Transverse colon (tissue), 4 donors: Measurements from ENCODE around the gene RET. TPM values are rescaled to one million over a fixed set of nuclear protein-coding genes. Genes with fewer than 3 reads are reported as not detected.

ENCODE experiments used
- DNase-seq: peaks from one replicate; pipeline ENCODE4 v3.0.0-alpha.2; 2019
- H3K27ac ChIP-seq, 4 donors: fragments of 200-600 bp; sonication (generic); 2 replicates each; pipeline ENCODE4 v1.5.1; 2016 to 2018; ENCODE audit warnings: inconsistent platforms in 4 of 4
- H3K27me3 ChIP-seq: fragments of 200-600 bp; sonication (generic); 2 replicates; pipeline ENCODE4 v1.5.1; 2017; ENCODE audit warnings: inconsistent platforms
- H3K36me3 ChIP-seq, 4 donors: fragments of 200-600 bp; sonication (generic); 2 replicates each; pipeline ENCODE4 v1.5.1; 2017 to 2019; ENCODE audit warnings: inconsistent platforms in 4 of 4
- H3K4me1 ChIP-seq, 4 donors: fragments of 200-600 bp; sonication (generic); 2 replicates each; pipeline ENCODE4 v1.5.1; 2017 to 2020; ENCODE audit warnings: inconsistent platforms in 4 of 4
- H3K4me3 ChIP-seq, 4 donors: fragments of 200-600 bp; sonication (generic); 1 replicate in 1 of 4; 2 replicates in 3 of 4; pipeline versions ENCODE4 v1.5.1 to v1.6.1; 2017 to 2019; ENCODE audit warnings: inconsistent platforms in 4 of 4
- H3K9me3 ChIP-seq, 2 donors: fragments of 200-600 bp; sonication (generic); 2 replicates each; pipeline ENCODE4 v1.5.1; 2017 to 2019; ENCODE audit warnings: inconsistent platforms in 2 of 2
- CTCF ChIP-seq, 5 experiments: fragments of 200-600 bp in 3 of 5; fragments of 450-650 bp in 2 of 5; sonication (generic) in 3 of 5; IDR thresholded peaks; 1 replicate in 2 of 5; 2 replicates in 3 of 5; pipeline ENCODE4 v1.5.1; 2016 to 2017; ENCODE audit warnings: antibody characterized with exemption in 5 of 5, inconsistent platforms in 3 of 5, mild to moderate bottlenecking in 2 of 5, moderate library complexity in 1 of 5
- EP300 ChIP-seq: sonication (generic); formaldehyde crosslinking; IDR thresholded peaks from one replicate; pipeline ENCODE4 v1.6.1; 2017; ENCODE audit warnings: antibody characterized with exemption, low read depth
- POLR2A ChIP-seq: fragments of 450-650 bp; IDR thresholded peaks from one replicate; pipeline ENCODE4 v1.6.1; 2016; ENCODE audit warnings: antibody characterized with exemption, mild to moderate bottlenecking, moderate library complexity
- POLR2AphosphoS5 ChIP-seq, 3 donors: sonication (generic); formaldehyde crosslinking; IDR thresholded peaks; one replicate each; pipeline ENCODE4 v1.6.1; 2016; ENCODE audit warnings: antibody characterized with exemption in 3 of 3
- WGBS, 2 donors: methylation state at CpG; one replicate each; pipeline ENCODE4 v1.1.5; 2018; ENCODE audit warnings: low coverage in 1 of 2; 5-methylcytosine and 5-hydroxymethylcytosine counted together
- in situ Hi-C, 4 donors: fragments of 200-750 bp; cut with MboI; loops; one replicate each; pipeline versions ENCODE4 v1.15.0 to v1.15.1; 2017; ENCODE audit warnings: low sequenced_read_pairs in 3 of 4, low pct_ligation_motif_present in 1 of 4, low pct_unique_long_range_greater_than_20kb in 1 of 4
- intact Hi-C: fragments of 100-400 bp; cut with DNase I; formaldehyde crosslinking; loops from one replicate; pipeline ENCODE4 v1.15.1; 2023; ENCODE audit warnings: low total_unique reads
- total RNA-seq, 4 donors: library from RNA; depleted of rRNA; stranded (reverse); fragments of >200 nt; gene quantifications; one replicate each; pipeline ENCODE4 v1.1.0, GENCODE V29; 2016

Gene RET
- total RNA-seq, 4 donors from 2014 or later = 0.37 to 5.6 (median 1.4) TPM

GRCh38 chr10:43057231-43057711, 19.6 kb upstream of the RET start:
- TF ChIP-seq CTCF (IDR thresholded peaks at IDR 0.05) (no peak), POLR2A (no peak), POLR2AphosphoS5 (IDR thresholded peaks at IDR 0.05) (no peak), EP300 (no peak)
- intact Hi-C loops (no loop called here), in situ Hi-C loops (no loop called here)
- no peak overlapping the region for H3K27ac ChIP-seq
- H3K36me3 ChIP-seq = no peaks in the 10 kb centered on the region
- H3K4me1 ChIP-seq = no peaks in the 10 kb centered on the region
- H3K4me3 ChIP-seq = no peak overlapping the region
- DNase-seq = no peak
- no peaks in the 10 kb centered on the region for H3K9me3 ChIP-seq
- H3K27me3 ChIP-seq = no peaks in the 10 kb centered on the region
- 61 to 90% methylated on average over 2 to 7 of the region's 7 CpGs for WGBS, 2 donors

GRCh38 chr10:43057831-43058340, 19.0 kb upstream of the RET start:
- no peaks in the 10 kb centered on the region for H3K36me3 ChIP-seq
- TF ChIP-seq POLR2AphosphoS5 (IDR thresholded peaks at IDR 0.05) = no peak
- no peak for TF ChIP-seq EP300
- TF ChIP-seq POLR2A = no peak
- TF ChIP-seq CTCF (IDR thresholded peaks at IDR 0.05) = no peak
- intact Hi-C loops (no loop called here), in situ Hi-C loops (no loop called here)
- H3K4me3 ChIP-seq = no peak overlapping the region
- no peak for DNase-seq
- H3K9me3 ChIP-seq = no peaks in the 10 kb centered on the region
- no peaks in the 10 kb centered on the region for H3K4me1 ChIP-seq
- 84% methylated on average over 9 of the region's 9 CpGs; no CpG with 5 or more reads in 1 of the 2 donors for WGBS, 2 donors
- H3K27me3 ChIP-seq = no peaks in the 10 kb centered on the region
- H3K27ac ChIP-seq = no peak overlapping the region

DNA sequence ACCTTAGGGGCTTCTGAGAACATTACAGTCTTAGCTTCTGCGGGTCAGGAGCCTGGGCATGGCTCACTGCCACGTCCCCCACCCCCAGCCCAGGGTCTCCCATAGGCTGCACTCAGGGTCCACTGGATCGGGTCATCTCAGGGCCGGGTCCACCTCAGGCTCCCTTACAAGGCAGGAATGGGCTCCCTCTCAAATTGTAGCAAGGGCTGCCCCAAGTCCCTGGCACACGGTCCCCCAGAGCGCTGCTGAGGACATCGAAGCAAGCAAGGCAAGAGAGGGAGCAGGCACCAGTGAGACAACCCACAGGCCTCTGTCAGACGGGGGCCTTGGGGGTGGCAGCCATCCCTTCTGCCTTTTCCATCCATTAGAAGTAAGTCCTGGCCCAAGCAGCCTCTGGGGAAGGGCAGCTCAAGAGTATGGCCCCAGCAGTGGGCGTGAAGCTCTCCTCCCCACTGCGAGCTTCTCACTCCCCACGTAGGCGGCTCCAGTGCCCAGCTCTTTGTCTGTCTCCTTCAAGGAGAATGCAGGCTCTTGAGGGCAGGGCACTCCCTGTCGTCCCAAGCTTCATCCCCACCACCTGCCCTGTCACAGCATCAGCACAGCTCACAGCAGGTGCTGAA, 18.0 kb upstream of the RET start:
- Histone ChIP-seq H3K4me1 (no peaks in the 10 kb centered on the region), H3K27ac (no peak overlapping the region), H3K36me3 (no peaks in the 10 kb centered on the region), H3K9me3 (no peaks in the 10 kb centered on the region), H3K4me3 (no peak overlapping the region), H3K27me3 (no peaks in the 10 kb centered on the region)
- TF ChIP-seq EP300 (no peak), POLR2A (no peak)
- 89% methylated on average over 13 of the region's 13 CpGs; no CpG with 5 or more reads in 1 of the 2 donors for WGBS, 2 donors
- no peak for DNase-seq
- in situ Hi-C loops (no loop called here), intact Hi-C loops (no loop called here)

- in situ Hi-C loops = no loop called here
These were observed 17.5 kb upstream of the RET start for GRCh38 chr10:43059336-43059720.

More at GRCh38 chr10:43059336-43059720, 17.5 kb upstream of the RET start:
- TF ChIP-seq CTCF (IDR thresholded peaks at IDR 0.05) (no peak), POLR2A (no peak), POLR2AphosphoS5 (IDR thresholded peaks at IDR 0.05) (no peak)
- Histone ChIP-seq H3K27ac (no peak overlapping the region), H3K4me1 (no peaks in the 10 kb centered on the region), H3K9me3 (no peaks in the 10 kb centered on the region), H3K4me3 (no peak overlapping the region), H3K36me3 (no peaks in the 10 kb centered on the region), H3K27me3 (no peaks in the 10 kb centered on the region)
- intact Hi-C loops = no loop called here
- WGBS, 2 donors = 54% methylated on average over 6 of the region's 6 CpGs; no CpG with 5 or more reads in 1 of the 2 donors
- no peak for DNase-seq
